CD8-positive, alpha-beta memory T cell (primary cell): Measurements from ENCODE around the gene PPM1D. TPM values are rescaled to one million over a fixed set of nuclear protein-coding genes. Genes with fewer than 3 reads are reported as not detected.
A peak's percentile ranks its signal among the peaks of the same experiment; 100 is the strongest.

Source experiments
- CTCF ChIA-PET: fragments of 350-600 bp; sonication (Branson Sonifier 250); formaldehyde crosslinking; loops from one replicate; lab custom pipeline; 2021; ENCODE audit warnings: antibody characterized with exemption; lab: Charles Lee
- POLR2A ChIA-PET: fragments of 350-600 bp; sonication (Branson Sonifier 250); formaldehyde crosslinking; loops from one replicate; lab custom pipeline; 2021; ENCODE audit warnings: antibody characterized with exemption; lab: Charles Lee
- DNase-seq, 5 donors: peaks; one replicate each; pipeline versions ENCODE4 v3.0.0 to v3.0.0-alpha.2; 2020 to 2022; ENCODE audit warnings: mixed read lengths in 1 of 5
- H3K27ac ChIP-seq: one replicate; pipeline ENCODE4 v1.7.0; 2013; ENCODE audit warnings: low read depth, mild to moderate bottlenecking, low read length, moderate library complexity
- H3K27me3 ChIP-seq: 2 replicates; pipeline ENCODE4 v1.7.0; 2013; ENCODE audit warnings: low read length, mild to moderate bottlenecking; ENCODE audit not compliant: insufficient read depth, poor library complexity, severe bottlenecking
- H3K36me3 ChIP-seq: 2 replicates; pipeline ENCODE4 v1.7.0; 2013; ENCODE audit warnings: mild to moderate bottlenecking, low read length, moderate library complexity; ENCODE audit not compliant: insufficient read depth
- H3K4me1 ChIP-seq: 2 replicates; pipeline ENCODE4 v1.7.0; 2013; ENCODE audit warnings: mild to moderate bottlenecking, low read length, moderate library complexity; ENCODE audit not compliant: insufficient read depth
- H3K4me3 ChIP-seq: 2 replicates; pipeline ENCODE4 v1.7.0; 2013; ENCODE audit warnings: mild to moderate bottlenecking, low read length
- H3K9me3 ChIP-seq: 2 replicates; pipeline ENCODE4 v1.7.0; 2013; ENCODE audit warnings: mild to moderate bottlenecking, low read length
- H3K27ac Mint-ChIP-seq, 8 donors: one replicate each; pipeline ENCODE4 v1.8.0; 2020 to 2021; ENCODE audit warnings: mixed read lengths in 8 of 8, mild to moderate bottlenecking in 6 of 8, inconsistent platforms in 3 of 8, moderate library complexity in 3 of 8
- H3K27me3 Mint-ChIP-seq, 2 donors: one replicate each; pipeline ENCODE4 v1.8.0; 2020 to 2021; ENCODE audit warnings: mixed read lengths in 2 of 2, mild to moderate bottlenecking in 1 of 2, moderate library complexity in 1 of 2
- H3K36me3 Mint-ChIP-seq, 3 donors: one replicate each; pipeline ENCODE4 v1.8.0; 2020 to 2021; ENCODE audit warnings: mixed read lengths in 3 of 3, inconsistent platforms in 1 of 3, mild to moderate bottlenecking in 1 of 3
- H3K4me1 Mint-ChIP-seq, 3 donors: one replicate each; pipeline ENCODE4 v1.8.0; 2020 to 2021; ENCODE audit warnings: mixed read lengths in 3 of 3, inconsistent platforms in 1 of 3, mild to moderate bottlenecking in 1 of 3
- H3K4me3 Mint-ChIP-seq, 7 donors: one replicate each; pipeline ENCODE4 v1.8.0; 2020 to 2021; ENCODE audit warnings: mixed read lengths in 7 of 7, mild to moderate bottlenecking in 6 of 7, moderate library complexity in 4 of 7, inconsistent platforms in 2 of 7
- H3K9me3 Mint-ChIP-seq, 5 donors: one replicate each; pipeline ENCODE4 v1.8.0; 2020 to 2022; ENCODE audit warnings: mixed read lengths in 5 of 5, mild to moderate bottlenecking in 3 of 5, moderate library complexity in 2 of 5, inconsistent platforms in 1 of 5
- polyA plus RNA-seq: library from polyadenylated mRNA; unstranded; fragments of 300-500 nt; fragmentation: Illumina TruSeq; gene quantifications from one replicate; pipeline ENCODE4 v1.2.3, GENCODE V29; 2021
- total RNA-seq, 2 experiments: library from RNA; stranded (reverse); gene quantifications; one replicate each; pipeline ENCODE4 v1.2.3, GENCODE V29; 2021

The PPM1D gene
- total and polyA plus RNA-seq, 3 experiments from 2014 or later: 13.1 to 19.0 (median 17.8) TPM

DNA sequence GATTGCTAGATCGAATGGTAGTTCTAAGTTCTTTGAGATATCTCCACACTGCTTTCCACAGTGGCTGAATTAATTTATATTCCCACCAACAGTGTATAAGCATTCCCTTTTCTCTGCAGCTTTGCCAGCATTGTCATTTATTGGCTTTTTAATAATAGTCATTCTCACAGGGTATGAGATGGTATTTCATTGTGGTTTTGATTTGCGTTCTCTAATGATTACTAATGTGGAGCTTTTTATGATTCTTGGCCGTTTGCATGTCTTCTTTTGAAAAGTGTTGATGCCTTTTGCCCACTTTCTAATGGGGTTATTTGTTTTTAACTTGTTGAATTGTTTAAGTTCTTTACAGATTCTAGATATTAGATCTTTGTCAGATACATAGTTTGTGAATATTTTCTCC is 41.1 kb downstream of the PPM1D start:
- no peaks in the 10 kb centered on the region for H3K4me1 ChIP-seq
- Mint-ChIP-seq H3K9me3 (no peaks in the 10 kb centered on the region), H3K27me3 (no peaks in the 10 kb centered on the region), H3K36me3 (peaks cover 0 to 44% (median 6%) of the 10 kb centered on the region in 3 donors), H3K4me1 (peaks cover 7 to 15% (median 9%) of the 10 kb centered on the region in 3 donors), H3K4me3 (no peak overlapping the region), H3K27ac (peak overlapping the region in 1 of 8 donors; percentile 90)
- POLR2A ChIA-PET: no interaction called here
- DNase-seq: no peak
- no peaks in the 10 kb centered on the region for H3K36me3 ChIP-seq
- H3K9me3 ChIP-seq: no peaks in the 10 kb centered on the region
- CTCF ChIA-PET: interaction anchor here (1.3 kb wide), 1 partner anchor 24 kb away, joined by 3 read pairs; no protein-coding TSS in a partner anchor
- H3K27me3 ChIP-seq: no peaks in the 10 kb centered on the region
- H3K27ac ChIP-seq: no peak overlapping the region
- H3K4me3 ChIP-seq: no peak overlapping the region

DNA sequence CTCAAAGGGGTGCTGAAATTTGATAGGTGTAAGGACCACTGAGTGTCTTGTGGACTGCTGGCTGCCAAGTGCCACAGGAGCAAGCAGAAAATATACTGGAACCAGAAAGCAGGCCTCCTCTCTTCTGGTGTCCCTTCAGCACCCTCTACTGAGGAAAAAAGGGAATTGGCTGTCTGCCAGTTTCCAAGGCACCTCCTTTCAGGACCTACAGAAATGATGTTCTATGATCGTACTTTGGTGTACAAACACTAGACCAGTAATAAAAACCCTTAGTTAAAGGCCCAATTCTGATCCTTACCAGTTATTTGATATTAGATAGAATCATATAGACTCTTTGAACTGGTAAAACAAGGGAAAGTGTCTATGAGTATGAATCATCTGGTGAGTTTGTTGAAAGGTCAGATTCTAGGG is 41.8 kb downstream of the PPM1D start:
- Mint-ChIP-seq H3K36me3 (peaks cover 0 to 42% (median 6%) of the 10 kb centered on the region in 3 donors), H3K4me3 (no peak overlapping the region), H3K9me3 (no peaks in the 10 kb centered on the region), H3K27me3 (no peaks in the 10 kb centered on the region), H3K27ac (no peak overlapping the region), H3K4me1 (peaks cover 11 to 22% (median 16%) of the 10 kb centered on the region in 3 donors)
- Histone ChIP-seq H3K4me1 (no peaks in the 10 kb centered on the region), H3K4me3 (no peak overlapping the region), H3K9me3 (no peaks in the 10 kb centered on the region), H3K36me3 (no peaks in the 10 kb centered on the region), H3K27ac (no peak overlapping the region), H3K27me3 (no peaks in the 10 kb centered on the region)
- POLR2A ChIA-PET: no interaction called here
- DNase-seq: peak; percentile 11 to 60 (median 28)
- CTCF ChIA-PET: no interaction called here

DNA sequence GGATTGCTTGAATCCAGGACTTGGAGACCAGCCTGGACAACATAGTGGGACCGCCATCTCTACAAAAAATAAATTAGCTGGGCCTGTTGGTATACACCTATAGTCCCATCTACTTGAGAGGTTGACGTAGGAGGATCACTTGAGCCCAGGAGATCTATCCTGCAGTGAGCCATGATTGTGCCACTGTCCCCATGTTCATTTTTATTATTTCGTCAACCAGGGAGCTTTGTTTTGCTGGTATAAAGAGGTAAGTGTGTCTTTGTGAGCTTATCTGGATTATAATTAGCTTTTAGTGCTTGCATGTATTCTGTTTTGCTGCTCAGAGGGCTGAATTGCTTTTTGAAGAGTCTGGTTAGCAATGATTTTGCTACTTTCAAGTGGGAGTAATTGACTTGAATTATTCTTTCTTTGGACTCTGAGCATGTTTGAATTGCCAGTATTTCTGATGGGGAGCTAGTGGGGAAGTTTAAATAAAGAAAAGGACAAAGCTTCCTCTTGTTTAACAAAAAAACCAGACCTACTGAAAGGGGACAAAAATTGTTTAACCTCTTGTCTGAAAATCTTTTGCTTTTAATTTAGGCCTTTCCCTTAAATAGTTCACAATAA is 46.0 kb downstream of the PPM1D start:
- H3K27ac Mint-ChIP-seq: peak overlapping the region in 3 of 8 donors; percentile 19 to 71 (median 38)
- H3K4me1 ChIP-seq: no peaks in the 10 kb centered on the region
- CTCF ChIA-PET: interaction anchor here (1.3 kb wide), 1 partner anchor 10 kb away, joined by 6 read pairs; no protein-coding TSS in a partner anchor
- peaks cover 0 to 48% (median 12%) of the 10 kb centered on the region in 3 donors for H3K36me3 Mint-ChIP-seq
- H3K4me3 Mint-ChIP-seq: no peak overlapping the region
- peaks cover 5% of the 10 kb centered on the region for H3K36me3 ChIP-seq
- POLR2A ChIA-PET: no interaction called here
- no peaks in the 10 kb centered on the region for H3K9me3 Mint-ChIP-seq
- H3K9me3 ChIP-seq: no peaks in the 10 kb centered on the region
- peaks cover 7 to 25% (median 16%) of the 10 kb centered on the region in 3 donors for H3K4me1 Mint-ChIP-seq
- no peaks in the 10 kb centered on the region for H3K27me3 Mint-ChIP-seq
- H3K4me3 ChIP-seq: no peak overlapping the region
- no peak for DNase-seq
- H3K27ac ChIP-seq: no peak overlapping the region
- H3K27me3 ChIP-seq: no peaks in the 10 kb centered on the region

DNA sequence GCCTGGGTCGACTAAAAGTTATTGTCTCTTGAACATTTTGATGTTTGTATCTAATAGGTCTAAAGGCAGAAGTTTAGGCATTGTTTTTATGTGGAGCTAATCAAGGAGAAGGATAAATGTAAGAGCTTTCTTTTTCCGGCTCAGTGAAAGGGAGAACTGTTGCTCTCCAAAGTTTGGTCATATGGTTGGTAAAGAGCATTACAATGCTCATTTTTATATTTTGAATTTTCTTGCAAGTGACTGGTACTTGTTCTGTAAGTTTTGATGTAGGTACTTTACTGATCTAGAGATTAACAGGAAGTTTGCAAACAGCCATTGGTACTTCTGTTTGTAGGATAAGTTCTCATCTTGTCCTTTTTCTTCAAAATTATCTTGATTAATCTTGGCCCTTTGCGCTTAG is 46.7 kb downstream of the PPM1D start:
- Histone ChIP-seq H3K9me3 (no peaks in the 10 kb centered on the region), H3K4me1 (no peaks in the 10 kb centered on the region), H3K27me3 (no peaks in the 10 kb centered on the region), H3K27ac (no peak overlapping the region), H3K36me3 (peaks cover 6% of the 10 kb centered on the region), H3K4me3 (no peak overlapping the region)
- H3K4me1 Mint-ChIP-seq: peaks cover 9 to 23% (median 20%) of the 10 kb centered on the region in 3 donors
- H3K27ac Mint-ChIP-seq: peak overlapping the region in 4 of 8 donors; percentile 3 to 73 (median 56)
- H3K27me3 Mint-ChIP-seq: no peaks in the 10 kb centered on the region
- H3K9me3 Mint-ChIP-seq: no peaks in the 10 kb centered on the region
- DNase-seq: no peak
- ChIA-PET POLR2A (no interaction called here), CTCF (interaction anchor here (1.3 kb wide), 1 partner anchor 10 kb away, joined by 6 read pairs; no protein-coding TSS in a partner anchor)
- H3K36me3 Mint-ChIP-seq: peaks cover 0 to 47% (median 12%) of the 10 kb centered on the region in 3 donors
- peak overlapping the region in 1 of 7 donors; percentile 23 for H3K4me3 Mint-ChIP-seq

DNA sequence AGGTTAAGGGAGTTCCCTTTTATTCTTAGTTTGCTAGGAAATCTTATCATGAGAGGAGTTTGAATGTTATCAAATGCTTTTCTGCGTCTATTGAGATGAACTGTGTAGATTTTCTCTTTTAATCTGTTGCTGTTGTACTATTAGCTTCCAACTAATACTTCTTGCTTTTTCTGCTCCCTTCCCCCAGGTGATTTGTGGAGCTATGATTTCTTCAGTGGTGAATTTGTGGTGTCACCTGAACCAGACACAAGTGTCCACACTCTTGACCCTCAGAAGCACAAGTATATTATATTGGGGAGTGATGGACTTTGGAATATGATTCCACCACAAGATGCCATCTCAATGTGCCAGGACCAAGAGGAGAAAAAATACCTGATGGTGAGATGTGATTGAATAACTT is 47.7 kb downstream of the PPM1D start:
- POLR2A ChIA-PET: no interaction called here

DNA sequence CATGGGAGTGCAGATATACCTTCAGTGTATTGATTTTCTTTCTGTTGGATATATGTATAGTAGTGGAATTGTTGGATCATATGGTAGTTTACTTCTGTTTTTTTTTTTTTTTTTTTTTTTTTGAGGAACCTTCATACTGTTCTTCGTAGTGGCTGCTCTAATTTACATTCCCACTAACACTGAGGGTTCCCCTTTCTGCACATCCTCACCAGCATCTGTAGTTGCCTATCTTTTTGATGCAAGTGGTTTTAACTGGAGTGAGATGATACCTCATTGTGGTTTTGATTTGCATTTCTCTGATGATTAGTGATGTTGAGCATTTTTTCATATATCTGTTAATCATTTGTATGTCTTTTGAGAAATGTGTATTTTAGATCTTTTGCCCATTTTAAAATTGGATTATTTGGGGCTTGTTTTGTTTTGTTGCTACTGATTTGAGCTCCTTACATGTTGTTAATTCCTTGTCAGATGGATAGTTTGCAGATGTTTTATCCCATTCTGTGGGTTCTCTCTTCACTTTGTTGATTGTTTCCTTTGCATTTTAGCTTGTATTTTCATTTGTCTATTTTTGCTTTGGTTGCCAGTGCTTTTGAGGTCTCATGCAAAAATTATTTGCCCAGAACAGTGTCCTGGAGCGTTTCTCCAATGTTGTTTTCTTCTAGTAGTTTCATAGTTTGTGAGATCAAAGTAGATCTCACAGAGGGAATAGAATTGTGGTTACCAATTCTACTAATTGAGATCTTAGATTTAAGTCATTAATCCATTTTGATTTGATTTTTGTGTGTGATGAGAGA is 52.7 kb downstream of the PPM1D start:
- H3K27me3 ChIP-seq: no peaks in the 10 kb centered on the region
- H3K27ac Mint-ChIP-seq: peak overlapping the region in 3 of 8 donors; percentile 20 to 80 (median 52)
- H3K36me3 Mint-ChIP-seq: peaks cover 0 to 55% (median 15%) of the 10 kb centered on the region in 3 donors
- H3K4me1 Mint-ChIP-seq: peaks cover 20 to 37% (median 34%) of the 10 kb centered on the region in 3 donors
- H3K9me3 Mint-ChIP-seq: no peaks in the 10 kb centered on the region
- no peak overlapping the region for H3K4me3 ChIP-seq
- H3K27me3 Mint-ChIP-seq: no peaks in the 10 kb centered on the region
- H3K9me3 ChIP-seq: no peaks in the 10 kb centered on the region
- ChIA-PET POLR2A (no interaction called here), CTCF (interaction anchor here (1.2 kb wide), 1 partner anchor 14 kb away, joined by 5 read pairs; no protein-coding TSS in a partner anchor)
- no peak overlapping the region for H3K27ac ChIP-seq
- no peak overlapping the region for H3K4me3 Mint-ChIP-seq
- no peak for DNase-seq
- H3K4me1 ChIP-seq: peaks cover 13% of the 10 kb centered on the region
- peaks cover 6% of the 10 kb centered on the region for H3K36me3 ChIP-seq

More for the DNA sequence above, 47.7 kb downstream of the PPM1D start:
- CTCF ChIA-PET: no interaction called here
- Histone ChIP-seq H3K9me3 (no peaks in the 10 kb centered on the region), H3K27me3 (no peaks in the 10 kb centered on the region), H3K27ac (no peak overlapping the region), H3K4me1 (peaks cover 8% of the 10 kb centered on the region), H3K4me3 (no peak overlapping the region), H3K36me3 (peaks cover 6% of the 10 kb centered on the region)
- no peaks in the 10 kb centered on the region for H3K9me3 Mint-ChIP-seq
- peak overlapping the region in 1 of 8 donors; percentile 16 for H3K27ac Mint-ChIP-seq
- H3K4me1 Mint-ChIP-seq: peaks cover 13 to 30% (median 29%) of the 10 kb centered on the region in 3 donors
- peaks cover 0 to 51% (median 12%) of the 10 kb centered on the region in 3 donors for H3K36me3 Mint-ChIP-seq
- DNase-seq: no peak
- no peak overlapping the region for H3K4me3 Mint-ChIP-seq
- H3K27me3 Mint-ChIP-seq: no peaks in the 10 kb centered on the region

DNA sequence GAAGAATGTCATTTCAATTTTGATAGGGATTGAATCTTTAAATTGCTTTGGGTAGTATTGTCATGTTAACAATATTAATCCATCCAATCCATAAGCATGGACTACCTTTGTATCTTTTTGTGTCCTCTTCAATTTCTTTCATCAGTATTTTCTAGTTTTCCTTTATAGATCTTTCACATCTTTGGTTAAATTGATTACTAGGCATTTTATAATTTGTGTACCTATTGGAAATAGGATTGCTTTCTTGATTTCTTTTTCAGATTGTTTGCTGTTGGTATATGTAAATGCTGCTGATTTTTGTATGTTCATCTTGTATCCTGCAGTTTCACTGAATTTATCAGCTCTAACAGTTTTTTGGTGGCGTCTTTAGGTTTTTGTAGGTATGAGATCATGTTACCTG is 53.6 kb downstream of the PPM1D start:
- no peaks in the 10 kb centered on the region for H3K27me3 Mint-ChIP-seq
- peaks cover 6% of the 10 kb centered on the region for H3K36me3 ChIP-seq
- no peaks in the 10 kb centered on the region for H3K9me3 ChIP-seq
- H3K4me3 Mint-ChIP-seq: no peak overlapping the region
- no peak for DNase-seq
- ChIA-PET CTCF (no interaction called here), POLR2A (no interaction called here)
- no peak overlapping the region for H3K27ac ChIP-seq
- H3K27me3 ChIP-seq: no peaks in the 10 kb centered on the region
- H3K36me3 Mint-ChIP-seq: peaks cover 0 to 52% (median 15%) of the 10 kb centered on the region in 3 donors
- peaks cover 13% of the 10 kb centered on the region for H3K4me1 ChIP-seq
- no peaks in the 10 kb centered on the region for H3K9me3 Mint-ChIP-seq
- no peak overlapping the region for H3K4me3 ChIP-seq
- peaks cover 20 to 37% (median 34%) of the 10 kb centered on the region in 3 donors for H3K4me1 Mint-ChIP-seq
- H3K27ac Mint-ChIP-seq: peak overlapping the region in 3 of 8 donors; percentile 6 to 55 (median 13)

DNA sequence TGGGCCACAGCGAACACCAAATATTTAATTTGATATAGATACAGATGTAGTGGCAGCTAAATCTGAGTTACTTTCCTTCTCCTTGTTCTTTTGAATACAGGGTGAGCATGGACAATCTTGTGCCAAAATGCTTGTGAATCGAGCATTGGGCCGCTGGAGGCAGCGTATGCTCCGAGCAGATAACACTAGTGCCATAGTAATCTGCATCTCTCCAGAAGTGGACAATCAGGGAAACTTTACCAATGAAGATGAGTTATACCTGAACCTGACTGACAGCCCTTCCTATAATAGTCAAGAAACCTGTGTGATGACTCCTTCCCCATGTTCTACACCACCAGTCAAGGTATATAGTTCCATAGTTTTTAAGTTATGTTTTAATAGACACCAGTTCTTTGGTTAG is 56.5 kb downstream of the PPM1D start:
- no peaks in the 10 kb centered on the region for H3K36me3 ChIP-seq
- DNase-seq: no peak
- H3K27ac ChIP-seq: no peak overlapping the region
- Mint-ChIP-seq H3K4me3 (no peak overlapping the region), H3K4me1 (peaks cover 20 to 32% (median 26%) of the 10 kb centered on the region in 3 donors), H3K27ac (no peak overlapping the region), H3K9me3 (no peaks in the 10 kb centered on the region), H3K36me3 (peaks cover 0 to 41% (median 11%) of the 10 kb centered on the region in 3 donors), H3K27me3 (no peaks in the 10 kb centered on the region)
- no peaks in the 10 kb centered on the region for H3K9me3 ChIP-seq
- peaks cover 13% of the 10 kb centered on the region for H3K4me1 ChIP-seq
- H3K27me3 ChIP-seq: no peaks in the 10 kb centered on the region
- ChIA-PET CTCF (no interaction called here), POLR2A (no interaction called here)
- no peak overlapping the region for H3K4me3 ChIP-seq
